GM19395 (cell line): ENCODE results near the gene BBX.
"Not testable (repeated sequence)": the region's sequence is repeated elsewhere in the genome, so short reads cannot be mapped to it uniquely, and the experiment has no call there.

Experiments used
- ATAC-seq: cut with Tn5 transposase; IDR thresholded peaks from one replicate; pipeline ENCODE4 v1.9.1; 2021; ENCODE audit warnings: mild to moderate bottlenecking, moderate library complexity; ENCODE audit not compliant: unreplicated experiment

BBX gene

GRCh38 chr3:107833722-107834416 is 311.1 kb downstream of the BBX start:
- ATAC-seq = no peak

GRCh38 chr3:107835001-107835400 is 312.2 kb downstream of the BBX start:
- ATAC-seq = not testable (repeated sequence)

- no peak for ATAC-seq
Measured at GRCh38 chr3:107837895-107838612, 315.3 kb downstream of the BBX start.

DNA sequence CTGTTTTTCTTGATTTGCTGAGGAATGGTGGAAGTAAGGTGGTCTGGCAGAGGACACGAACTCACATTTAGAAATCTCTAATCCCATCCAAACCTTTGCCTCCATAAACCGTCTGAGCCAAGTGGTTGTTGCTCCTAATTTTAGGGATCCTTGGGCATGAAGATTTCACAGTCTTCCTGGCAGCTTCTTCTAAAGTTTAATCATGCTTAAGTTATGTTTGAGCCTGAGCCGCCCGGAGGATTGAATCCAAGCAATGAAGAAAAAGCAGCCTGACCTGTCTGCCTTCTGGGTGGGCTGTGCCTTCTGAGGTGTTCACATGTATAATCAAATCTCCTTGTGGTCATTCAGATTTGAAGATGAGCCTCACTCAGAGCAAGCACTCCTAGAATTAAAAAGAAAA is 319.1 kb downstream of the BBX start:
- ATAC-seq = no peak

DNA sequence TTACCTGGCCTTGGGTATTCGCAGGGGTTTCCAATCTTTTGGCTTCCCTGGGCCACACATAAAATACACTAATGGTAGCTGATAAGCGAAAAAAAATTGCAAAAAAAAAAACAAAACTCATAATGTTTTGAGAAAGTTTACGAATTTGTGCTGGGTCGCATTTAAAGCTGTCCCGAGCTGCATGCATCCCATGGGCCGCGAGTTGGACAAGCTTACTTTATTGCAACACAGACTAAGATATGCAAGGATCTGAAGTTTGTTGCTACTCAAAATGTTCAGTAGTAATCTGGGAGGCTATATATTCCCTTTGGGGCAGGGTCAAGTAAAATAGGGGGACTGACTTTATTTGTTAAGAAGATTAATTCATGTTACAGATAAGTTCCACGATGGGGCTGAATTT is 320.2 kb downstream of the BBX start:
- ATAC-seq = no peak

GRCh38 chr3:107845380-107846278 is 322.9 kb downstream of the BBX start:
- ATAC-seq = no peak

GRCh38 chr3:107846279-107846852 is 323.6 kb downstream of the BBX start:
- no peak for ATAC-seq

DNA sequence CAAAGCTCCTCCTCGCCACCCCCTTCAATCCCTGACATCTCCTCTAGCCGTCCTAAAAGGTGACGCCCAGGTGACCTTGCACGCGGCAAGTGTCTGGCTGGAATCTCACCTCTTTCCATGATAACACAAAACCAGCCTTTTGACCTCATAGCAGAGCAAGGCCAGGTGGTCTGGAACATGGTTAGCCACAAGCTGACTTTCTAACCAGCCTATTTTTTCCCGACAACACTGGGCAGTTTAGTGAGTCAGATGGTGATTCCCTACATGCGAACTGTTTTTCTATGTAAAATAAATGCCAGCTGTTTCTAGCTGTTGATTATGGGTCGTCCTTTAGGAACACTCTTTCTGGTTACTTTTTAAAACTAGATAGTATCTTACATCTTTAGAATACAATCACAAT is 325.0 kb downstream of the BBX start:
- no peak for ATAC-seq

DNA sequence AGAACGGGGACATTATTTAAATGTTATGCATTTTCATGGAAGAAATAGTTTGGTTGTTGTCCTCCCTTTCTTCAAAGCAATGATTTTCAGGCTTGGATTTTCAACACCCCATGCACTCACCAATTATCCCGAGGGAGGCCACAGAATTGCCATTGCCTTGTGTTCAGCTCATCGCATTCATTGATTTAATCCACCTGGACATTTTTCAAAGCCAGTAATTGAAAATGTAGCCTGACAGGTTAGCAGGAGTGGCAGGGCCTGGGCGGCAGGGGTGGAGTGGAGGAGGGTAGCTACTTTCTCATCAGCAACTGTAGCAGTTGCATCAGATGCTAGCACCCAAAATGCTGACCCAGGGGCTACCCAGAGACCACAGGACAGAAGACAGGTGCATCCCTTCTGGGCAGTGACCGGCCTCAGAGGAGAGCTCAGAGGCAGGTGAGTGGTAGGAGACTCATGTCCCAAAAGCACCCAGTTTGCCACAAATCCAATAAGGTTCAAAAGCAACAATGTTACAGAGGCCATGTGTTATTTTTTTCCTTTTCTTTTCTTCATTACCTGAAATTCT is 325.7 kb downstream of the BBX start:
- no peak for ATAC-seq

GRCh38 chr3:107850681-107851080 is 327.9 kb downstream of the BBX start:
- ATAC-seq = peak; percentile 55

DNA sequence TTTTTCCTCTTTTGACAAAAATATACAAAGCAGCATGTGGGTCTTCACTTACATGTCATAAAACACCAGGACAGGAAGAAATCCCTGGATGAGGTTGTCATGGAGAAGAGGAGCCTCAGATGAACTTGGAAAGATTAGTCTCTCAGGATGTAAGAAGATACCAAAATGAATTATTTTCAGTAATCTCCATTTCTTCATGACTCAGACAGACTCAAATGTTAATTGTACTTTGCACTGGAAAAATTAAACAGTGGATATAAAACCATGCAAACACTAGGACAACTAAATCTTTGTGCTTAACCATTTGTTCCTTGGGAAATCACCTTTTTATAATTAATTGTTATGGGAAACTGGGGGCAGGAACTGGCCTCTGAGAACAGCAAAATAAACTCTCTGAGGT is 331.1 kb downstream of the BBX start:
- ATAC-seq = no peak

DNA sequence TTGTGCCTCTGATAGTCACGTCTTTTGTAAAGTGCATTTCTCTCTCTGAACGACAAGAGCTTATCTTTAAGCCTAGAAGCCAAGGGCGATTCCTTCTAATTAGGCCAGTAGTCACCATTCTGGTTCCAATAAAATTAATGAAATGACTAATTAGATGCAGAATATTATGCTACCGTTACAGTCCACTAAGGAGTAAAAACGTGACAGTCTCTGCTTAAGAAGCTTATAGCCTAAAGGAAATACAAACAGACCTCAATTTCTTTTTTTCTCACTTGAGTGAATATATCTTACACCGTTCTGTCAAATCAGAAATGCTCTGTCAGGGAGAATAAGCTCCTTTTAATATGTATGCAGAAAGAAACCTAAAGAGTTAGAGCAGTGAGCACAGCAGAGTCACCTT is 332.0 kb downstream of the BBX start:
- no peak for ATAC-seq

DNA sequence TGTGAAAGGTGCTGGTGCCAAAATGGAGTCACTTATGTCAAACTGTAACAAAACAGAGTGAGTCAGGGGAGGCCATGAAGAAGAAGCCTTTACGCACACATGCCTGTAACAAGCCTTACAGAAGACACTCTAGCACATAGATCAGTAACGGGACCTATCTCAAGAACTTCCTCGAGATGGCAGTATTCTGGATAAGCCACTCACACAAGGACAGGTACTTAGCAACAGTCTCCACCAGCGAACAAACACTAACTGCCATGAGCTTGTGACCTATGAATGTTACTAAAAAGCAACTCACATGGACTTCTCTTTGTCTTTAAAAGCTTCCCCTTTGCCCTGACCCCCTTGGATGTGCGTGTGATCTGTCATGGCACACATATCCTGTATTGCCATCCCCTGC is 332.9 kb downstream of the BBX start:
- no peak for ATAC-seq

- no peak for ATAC-seq
Measured at GRCh38 chr3:107857854-107858253, 335.1 kb downstream of the BBX start.

- ATAC-seq = no peak
Measured at GRCh38 chr3:107858876-107859275, 336.1 kb downstream of the BBX start.
